Stimulated activated CD4-positive, alpha-beta T cell treated with anti-CD3 and anti-CD28 coated beads, Interleukin-4, amount 100 ng/mL, for 48 hours (primary cell): Measurements from ENCODE around the gene CABP2.
"Not testable (repeated sequence)": the region's sequence is repeated elsewhere in the genome, so short reads cannot be mapped to it uniquely, and the experiment has no call there.

ENCODE experiments used
- DNase-seq, 2 donors: peaks; one replicate each; pipeline ENCODE4 v3.0.0-alpha.2; 2020; ENCODE audit warnings: low read depth in 2 of 2

Gene CABP2

GRCh38 chr11:67494371-67495233, 28.6 kb downstream of the CABP2 start:
- no peak for DNase-seq

GRCh38 chr11:67493548-67494370, 29.5 kb downstream of the CABP2 start:
- DNase-seq = no peak

- no peak for DNase-seq
Measured at GRCh38 chr11:67492801-67493547, 30.3 kb downstream of the CABP2 start.

GRCh38 chr11:67492069-67492727, 31.0 kb downstream of the CABP2 start:
- DNase-seq = no peak

GRCh38 chr11:67491276-67492068, 31.8 kb downstream of the CABP2 start:
- DNase-seq = no peak

GRCh38 chr11:67490727-67491065, 32.5 kb downstream of the CABP2 start:
- no peak for DNase-seq

- DNase-seq = no peak
Measured at GRCh38 chr11:67489885-67490726, 33.1 kb downstream of the CABP2 start.

- DNase-seq = no peak
Measured at GRCh38 chr11:67489203-67489884, 33.9 kb downstream of the CABP2 start.

- DNase-seq = no peak
Measured at GRCh38 chr11:67486481-67487195, 36.6 kb downstream of the CABP2 start.

- DNase-seq = not testable (repeated sequence)
Measured at GRCh38 chr11:67485873-67486361, 37.3 kb downstream of the CABP2 start.

- DNase-seq = peak in 1 of 2 donors; percentile 63
Measured at GRCh38 chr11:67484847-67485311, 38.4 kb downstream of the CABP2 start.

GRCh38 chr11:67483831-67484665, 39.2 kb downstream of the CABP2 start:
- no peak for DNase-seq

- peak; percentile 97 to 98 for DNase-seq
Measured at GRCh38 chr11:67482827-67483798, 40.1 kb downstream of the CABP2 start, which contains the start of gene AIP. AIP (plus strand) TSS chr11:67483026; CDS start chr11:67483159, 133 bp downstream.

- DNase-seq = no peak
Measured at GRCh38 chr11:67482275-67482826, 40.9 kb downstream of the CABP2 start.

- DNase-seq = not testable (repeated sequence)
Measured at GRCh38 chr11:67477344-67478050, 45.7 kb downstream of the CABP2 start.
